Tibial artery (tissue), 4 donors: Measurements from ENCODE around the gene C10orf105.

Source experiments
- DNase-seq, 2 donors: peaks; one replicate each; pipeline ENCODE4 v3.0.0-alpha.2; 2019
- H3K27ac ChIP-seq, 2 donors: fragments of 200-600 bp; sonication (generic) in 1 of 2; 1 replicate in 1 of 2; 2 replicates in 1 of 2; pipeline ENCODE4 v1.5.1; 2018 to 2019; ENCODE audit warnings: mild to moderate bottlenecking in 1 of 2
- H3K27me3 ChIP-seq, 2 donors: fragments of 200-600 bp; sonication (generic) in 1 of 2; one replicate each; pipeline versions ENCODE4 v1.5.1 to v1.6.0; 2016 to 2019
- H3K36me3 ChIP-seq, 3 donors: fragments of 200-600 bp; sonication (generic) in 2 of 3; one replicate each; pipeline ENCODE4 v1.5.1; 2016 to 2019; ENCODE audit warnings: mild to moderate bottlenecking in 2 of 3
- H3K4me1 ChIP-seq, 4 donors: fragments of 200-600 bp; sonication (generic) in 2 of 4; 1 replicate in 3 of 4; 2 replicates in 1 of 4; pipeline ENCODE4 v1.5.1; 2016 to 2019
- H3K4me3 ChIP-seq, 2 donors: fragments of 200-600 bp; sonication (generic) in 1 of 2; 1 replicate in 1 of 2; 2 replicates in 1 of 2; pipeline ENCODE4 v1.5.1; 2018 to 2019; ENCODE audit warnings: mild to moderate bottlenecking in 2 of 2
- H3K9me3 ChIP-seq, 3 donors: fragments of 200-600 bp; sonication (generic) in 1 of 3; one replicate each; pipeline ENCODE4 v1.5.1; 2016 to 2019
- intact Hi-C: fragments of 100-400 bp; cut with DNase I; formaldehyde crosslinking; loops from one replicate; pipeline ENCODE4 v1.15.0; 2023; ENCODE audit warnings: low total_unique reads
- TF ChIP-seq, protein P1 (sequence below), 2 experiments: fragments of 200-600 bp in 1 of 2; fragments of 450-650 bp in 1 of 2; IDR thresholded peaks; one replicate each; pipeline ENCODE4 v1.5.1; 2017 to 2019; ENCODE audit warnings: antibody characterized with exemption in 2 of 2, mild to moderate bottlenecking in 1 of 2, moderate library complexity in 1 of 2

C10orf105 gene

DNA sequence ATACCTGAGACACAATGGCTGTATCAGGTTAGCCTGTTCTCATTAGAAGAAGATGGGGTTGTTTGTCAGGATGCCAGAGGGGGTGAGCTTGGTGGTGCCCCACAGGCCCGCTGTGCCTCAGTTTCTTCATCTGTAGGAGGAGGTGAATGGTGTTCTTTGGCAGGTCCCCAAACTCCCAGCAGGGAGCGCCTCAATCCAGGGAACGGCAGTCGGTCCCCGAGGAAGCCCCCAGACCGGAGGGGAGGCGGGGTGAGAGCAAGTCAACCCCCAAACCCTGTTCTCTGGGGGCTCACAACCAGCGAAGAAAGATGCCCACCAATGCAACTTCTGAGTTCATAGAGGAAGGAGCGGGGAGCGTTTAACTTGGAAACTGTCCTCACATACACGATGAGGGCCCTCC, 16.0 kb downstream of the C10orf105 start:
- H3K27me3 ChIP-seq = peaks cover 0 to 4% of the 10 kb centered on the region in 2 donors
- H3K27ac ChIP-seq = no peak overlapping the region
- H3K4me3 ChIP-seq = no peak overlapping the region
- no peaks in the 10 kb centered on the region for H3K9me3 ChIP-seq
- no peak for DNase-seq
- H3K36me3 ChIP-seq = no peaks in the 10 kb centered on the region
- no peaks in the 10 kb centered on the region for H3K4me1 ChIP-seq
- TF ChIP-seq, protein P1, sequence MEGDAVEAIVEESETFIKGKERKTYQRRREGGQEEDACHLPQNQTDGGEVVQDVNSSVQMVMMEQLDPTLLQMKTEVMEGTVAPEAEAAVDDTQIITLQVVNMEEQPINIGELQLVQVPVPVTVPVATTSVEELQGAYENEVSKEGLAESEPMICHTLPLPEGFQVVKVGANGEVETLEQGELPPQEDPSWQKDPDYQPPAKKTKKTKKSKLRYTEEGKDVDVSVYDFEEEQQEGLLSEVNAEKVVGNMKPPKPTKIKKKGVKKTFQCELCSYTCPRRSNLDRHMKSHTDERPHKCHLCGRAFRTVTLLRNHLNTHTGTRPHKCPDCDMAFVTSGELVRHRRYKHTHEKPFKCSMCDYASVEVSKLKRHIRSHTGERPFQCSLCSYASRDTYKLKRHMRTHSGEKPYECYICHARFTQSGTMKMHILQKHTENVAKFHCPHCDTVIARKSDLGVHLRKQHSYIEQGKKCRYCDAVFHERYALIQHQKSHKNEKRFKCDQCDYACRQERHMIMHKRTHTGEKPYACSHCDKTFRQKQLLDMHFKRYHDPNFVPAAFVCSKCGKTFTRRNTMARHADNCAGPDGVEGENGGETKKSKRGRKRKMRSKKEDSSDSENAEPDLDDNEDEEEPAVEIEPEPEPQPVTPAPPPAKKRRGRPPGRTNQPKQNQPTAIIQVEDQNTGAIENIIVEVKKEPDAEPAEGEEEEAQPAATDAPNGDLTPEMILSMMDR (IDR thresholded peaks at IDR 0.05) = no peak
- intact Hi-C loops = loop anchor here (5.0 to 10.0 kb wide), 2 partner anchors 109 to 191 kb away; no protein-coding TSS in a partner anchor

DNA sequence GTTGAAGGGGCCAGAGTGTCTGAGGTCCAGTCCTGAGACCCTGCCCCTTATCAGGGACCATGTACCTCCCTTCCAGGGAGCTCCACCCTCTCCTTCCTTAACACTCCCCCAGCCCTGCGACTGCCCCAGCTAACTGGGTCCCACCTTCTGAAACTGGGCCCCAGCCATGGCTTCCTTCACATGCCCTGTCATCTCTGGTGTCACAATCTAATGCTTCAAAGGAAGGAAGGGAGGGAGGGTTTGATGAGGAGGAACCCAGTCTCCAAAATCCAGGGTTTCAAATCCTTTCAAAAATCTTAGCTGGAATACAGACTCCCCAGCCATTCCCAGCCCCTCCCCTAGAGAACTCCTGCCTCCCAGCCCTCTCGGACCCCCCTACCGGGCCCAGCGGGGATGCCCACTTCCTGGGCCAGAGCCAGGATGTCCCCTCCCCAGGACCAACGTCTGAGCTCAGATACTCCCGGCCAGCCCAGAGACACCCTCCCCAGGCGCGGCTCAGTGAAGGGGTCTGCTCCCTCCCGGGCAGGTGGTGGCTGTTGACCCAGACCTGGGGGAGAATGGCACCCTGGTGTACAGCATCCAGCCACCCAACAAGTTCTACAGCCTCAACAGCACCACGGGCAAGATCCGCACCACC, 18.0 kb downstream of the C10orf105 start:
- DNase-seq = no peak
- peaks cover 0 to 4% of the 10 kb centered on the region in 2 donors for H3K27me3 ChIP-seq
- no peaks in the 10 kb centered on the region for H3K9me3 ChIP-seq
- no peaks in the 10 kb centered on the region for H3K36me3 ChIP-seq
- H3K4me1 ChIP-seq = no peaks in the 10 kb centered on the region
- no peak overlapping the region for H3K27ac ChIP-seq
- TF ChIP-seq, protein P1 (IDR thresholded peaks at IDR 0.05) = no peak
- intact Hi-C loops = loop anchor here (5.0 to 10.0 kb wide), 2 partner anchors 111 to 193 kb away; no protein-coding TSS in a partner anchor
- no peak overlapping the region for H3K4me3 ChIP-seq

DNA sequence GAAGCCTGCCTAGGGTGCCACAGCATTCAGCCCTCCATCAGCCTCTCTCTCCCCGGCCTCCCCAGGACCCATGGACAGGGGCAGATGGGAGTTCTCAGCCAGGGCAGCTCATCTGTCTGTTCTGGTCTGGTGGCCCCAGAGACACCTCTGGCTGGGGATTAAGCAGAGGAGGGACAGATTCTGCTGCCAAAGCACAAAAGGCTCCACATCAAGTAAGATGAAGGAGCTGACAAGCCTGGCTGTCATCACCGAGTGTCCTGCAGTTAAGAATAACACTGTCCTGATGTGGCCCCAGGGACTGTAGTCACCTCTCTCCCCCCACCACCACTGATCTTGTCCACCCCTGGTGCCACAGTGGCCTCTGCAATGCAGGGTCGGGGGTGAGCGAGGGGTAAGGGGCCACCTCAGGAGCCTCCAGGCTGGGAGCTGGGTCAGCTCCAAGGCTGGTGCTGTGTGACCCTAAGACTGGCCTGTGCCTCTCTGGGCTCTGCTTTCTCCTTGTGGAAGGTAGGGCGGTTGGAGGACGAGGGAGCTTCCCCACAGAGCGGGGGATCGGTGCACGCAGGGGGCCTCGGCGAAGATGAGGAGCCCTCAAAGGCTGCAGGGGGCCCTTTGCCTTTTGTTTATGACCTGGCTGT, 18.7 kb downstream of the C10orf105 start:
- no peak overlapping the region for H3K27ac ChIP-seq
- H3K9me3 ChIP-seq = no peaks in the 10 kb centered on the region
- no peaks in the 10 kb centered on the region for H3K4me1 ChIP-seq
- peaks cover 0 to 10% of the 10 kb centered on the region in 2 donors for H3K27me3 ChIP-seq
- intact Hi-C loops = loop anchor here (5.0 to 10.0 kb wide), 2 partner anchors 111 to 194 kb away; no protein-coding TSS in a partner anchor
- no peaks in the 10 kb centered on the region for H3K36me3 ChIP-seq
- no peak overlapping the region for H3K4me3 ChIP-seq
- TF ChIP-seq, protein P1 (IDR thresholded peaks at IDR 0.05) = no peak
- no peak for DNase-seq

DNA sequence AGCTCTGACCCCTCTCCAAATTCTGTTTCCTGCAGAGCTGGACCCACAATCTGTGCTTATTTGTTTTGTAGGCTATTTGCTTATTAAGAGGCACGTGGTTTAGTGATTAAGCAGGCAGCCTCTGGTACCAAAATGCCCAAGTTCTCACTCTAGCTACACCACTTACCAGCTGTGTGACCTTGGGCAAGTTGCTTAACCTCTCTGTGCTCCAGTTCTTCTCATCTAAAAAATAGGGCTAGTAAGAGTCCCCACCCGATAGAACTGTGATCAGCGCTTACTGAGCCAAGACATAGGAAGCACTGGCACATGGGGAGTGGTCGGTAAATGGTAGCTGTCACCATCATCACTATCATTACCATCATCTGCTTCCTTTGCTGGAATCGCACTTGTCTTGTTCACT, 20.8 kb downstream of the C10orf105 start:
- H3K36me3 ChIP-seq = no peaks in the 10 kb centered on the region
- TF ChIP-seq, protein P1 (IDR thresholded peaks at IDR 0.05) = no peak
- H3K4me3 ChIP-seq = no peak overlapping the region
- H3K4me1 ChIP-seq = no peaks in the 10 kb centered on the region
- H3K27ac ChIP-seq = no peak overlapping the region
- peaks cover 0 to 10% of the 10 kb centered on the region in 2 donors for H3K27me3 ChIP-seq
- H3K9me3 ChIP-seq = no peaks in the 10 kb centered on the region
- intact Hi-C loops = loop anchor here (10.0 kb wide), 1 partner anchor 384 kb away; the partner anchor contains the start of gene SLC29A3
- DNase-seq = no peak

DNA sequence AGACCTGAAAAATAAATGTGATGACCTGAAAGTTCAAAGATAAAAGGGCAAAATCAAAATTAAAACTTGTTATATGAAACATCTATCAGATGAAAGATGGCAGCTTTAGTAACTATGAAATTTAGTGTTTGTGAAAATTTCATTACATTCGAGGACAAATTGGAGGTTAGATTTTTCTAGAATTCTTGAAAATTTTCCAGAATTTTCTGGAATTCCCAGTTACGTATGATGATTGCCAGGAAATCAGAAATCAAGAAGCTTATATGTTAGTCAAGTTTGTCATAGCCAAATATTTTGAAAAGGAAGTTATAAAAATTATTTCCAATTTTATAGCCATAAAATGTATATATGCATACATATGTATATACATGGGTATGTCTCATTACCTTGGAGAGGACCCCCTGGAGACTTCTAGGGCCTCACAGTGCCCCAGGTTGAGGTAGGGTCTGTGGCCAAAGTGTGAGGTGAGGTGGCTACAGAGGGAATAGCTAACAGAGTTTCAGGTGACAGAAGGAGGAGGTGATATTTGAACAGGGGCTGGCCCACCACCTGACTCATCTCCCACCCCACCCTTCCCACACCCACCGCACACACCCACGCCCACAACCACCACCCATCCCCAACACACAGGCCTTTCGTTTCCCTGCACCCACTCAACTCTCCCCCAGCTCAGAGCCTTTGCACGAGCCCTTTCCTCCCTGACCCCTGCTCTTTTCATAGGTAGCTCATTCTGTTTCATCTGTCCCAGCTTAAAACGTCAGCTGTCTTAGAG, 21.5 kb downstream of the C10orf105 start:
- Histone ChIP-seq H3K27ac (no peak overlapping the region), H3K36me3 (no peaks in the 10 kb centered on the region), H3K4me3 (no peak overlapping the region), H3K9me3 (no peaks in the 10 kb centered on the region), H3K4me1 (no peaks in the 10 kb centered on the region), H3K27me3 (peaks cover 0 to 10% of the 10 kb centered on the region in 2 donors)
- intact Hi-C loops = loop anchor here (10.0 kb wide), 1 partner anchor 383 kb away; the partner anchor contains the start of gene SLC29A3
- DNase-seq = no peak
- TF ChIP-seq, protein P1 (IDR thresholded peaks at IDR 0.05) = no peak
